KMS-11 (cell line): Measurements from ENCODE around the gene RCC1.

Experiments
- H2AFZ ChIP-seq: fragments of 200-600 bp; sonication (generic); 2 replicates; pipeline ENCODE4 v1.6.1; 2016; ENCODE audit warnings: antibody characterized with exemption, mixed run types, low read depth
- H3K27ac ChIP-seq: fragments of 200-600 bp; sonication (generic); 2 replicates; pipeline ENCODE4 v1.6.1; 2016; ENCODE audit warnings: mild to moderate bottlenecking, mixed run types
- H3K27me3 ChIP-seq: fragments of 200-600 bp; sonication (generic); 2 replicates; pipeline ENCODE4 v1.6.1; 2017; ENCODE audit warnings: mild to moderate bottlenecking, low read depth, mixed run types, moderate library complexity; ENCODE audit not compliant: insufficient read depth
- H3K36me3 ChIP-seq: fragments of 200-600 bp; sonication (generic); 2 replicates; pipeline ENCODE4 v1.6.1; 2017; ENCODE audit warnings: mild to moderate bottlenecking, mixed run types; ENCODE audit not compliant: insufficient read depth
- H3K4me1 ChIP-seq: fragments of 200-600 bp; sonication (generic); 2 replicates; pipeline ENCODE4 v1.6.1; 2016; ENCODE audit warnings: mild to moderate bottlenecking, low read depth, mixed run types; ENCODE audit not compliant: poor library complexity, severe bottlenecking
- H3K4me2 ChIP-seq: fragments of 200-600 bp; sonication (generic); 2 replicates; pipeline ENCODE4 v1.7.0; 2016; ENCODE audit warnings: mild to moderate bottlenecking, mixed run types
- H3K4me3 ChIP-seq: fragments of 200-600 bp; sonication (generic); IDR thresholded peaks from 2 replicates; pipeline ENCODE4 v1.6.1; 2017; ENCODE audit warnings: low read depth, low read length, mixed read lengths; ENCODE audit not compliant: insufficient read depth
- H3K79me2 ChIP-seq: fragments of 200-600 bp; sonication (generic); 2 replicates; pipeline ENCODE4 v1.6.1; 2016; ENCODE audit warnings: low read depth, mixed run types; ENCODE audit not compliant: insufficient read depth
- H3K9ac ChIP-seq: fragments of 200-600 bp; sonication (generic); 2 replicates; pipeline ENCODE4 v1.6.1; 2016; ENCODE audit warnings: mild to moderate bottlenecking, mixed run types
- H4K20me1 ChIP-seq: fragments of 200-600 bp; sonication (generic); 2 replicates; pipeline ENCODE4 v1.6.1; 2016; ENCODE audit warnings: mild to moderate bottlenecking, mixed run types; ENCODE audit not compliant: insufficient read depth
- CTCF ChIP-seq: fragments of 200-600 bp; sonication (generic); conservative IDR thresholded peaks from 2 replicates; pipeline ENCODE4 v1.6.1; 2017; ENCODE audit warnings: low read depth, mild to moderate bottlenecking, antibody characterized with exemption, low read length, moderate library complexity, mixed read lengths

Gene RCC1

GRCh38 chr1:28482702-28483101 is 23.1 kb upstream of the RCC1 start:
- Histone ChIP-seq H3K9ac (no peak overlapping the region), H3K27me3 (no peaks in the 10 kb centered on the region), H3K36me3 (no peaks in the 10 kb centered on the region), H3K4me3 (no peak overlapping the region), H3K79me2 (no peaks in the 10 kb centered on the region), H3K27ac (no peak overlapping the region), H3K4me1 (peaks cover 16% of the 10 kb centered on the region), H3K4me2 (no peak overlapping the region), H4K20me1 (no peaks in the 10 kb centered on the region), H2AFZ (no peak overlapping the region)
- TF ChIP-seq CTCF, result no peak

GRCh38 chr1:28494737-28495136 is 11.1 kb upstream of the RCC1 start:
- TF ChIP-seq CTCF, result no peak
- no peaks in the 10 kb centered on the region for H3K4me1 ChIP-seq
- no peaks in the 10 kb centered on the region for H3K36me3 ChIP-seq
- H2AFZ ChIP-seq, result no peak overlapping the region
- no peak overlapping the region for H3K4me3 ChIP-seq
- H3K4me2 ChIP-seq, result no peak overlapping the region
- H3K79me2 ChIP-seq, result no peaks in the 10 kb centered on the region
- H3K27ac ChIP-seq, result no peak overlapping the region
- no peak overlapping the region for H3K9ac ChIP-seq
- no peaks in the 10 kb centered on the region for H3K27me3 ChIP-seq
- H4K20me1 ChIP-seq, result no peaks in the 10 kb centered on the region

- Histone ChIP-seq H3K4me2 (no peak overlapping the region), H3K9ac (no peak overlapping the region), H3K27ac (no peak overlapping the region), H4K20me1 (no peaks in the 10 kb centered on the region), H3K36me3 (no peaks in the 10 kb centered on the region), H3K4me1 (peaks cover 20% of the 10 kb centered on the region), H2AFZ (no peak overlapping the region), H3K4me3 (no peak overlapping the region), H3K27me3 (no peaks in the 10 kb centered on the region), H3K79me2 (no peaks in the 10 kb centered on the region)
- no peak for TF ChIP-seq CTCF
Measured at GRCh38 chr1:28499553-28499952, 6.3 kb upstream of the RCC1 start.

GRCh38 chr1:28501925-28502324 is 3.9 kb upstream of the RCC1 start:
- Histone ChIP-seq H3K36me3 (peaks cover 6% of the 10 kb centered on the region; the same call in 1 of the 2 replicates), H3K4me3 (no peak overlapping the region), H3K79me2 (peaks cover 11% of the 10 kb centered on the region), H3K4me1 (peaks cover 20% of the 10 kb centered on the region), H3K27ac (no peak overlapping the region), H3K9ac (no peak overlapping the region), H3K27me3 (no peaks in the 10 kb centered on the region), H4K20me1 (no peaks in the 10 kb centered on the region), H2AFZ (no peak overlapping the region), H3K4me2 (no peak overlapping the region)
- TF ChIP-seq CTCF, result no peak
